Stimulated activated CD8-positive, alpha-beta memory T cell treated with anti-CD3 and anti-CD28 coated beads, Interleukin-12 subunit alpha, Interleukin-12 subunit beta, amount 100 ng/mL, for 4 hours (primary cell): Measurements from ENCODE around the gene PSME1.

Experiments used
- DNase-seq: peaks from one replicate; pipeline ENCODE4 v3.0.0-alpha.2; 2020; ENCODE audit warnings: low read depth

PSME1 gene

GRCh38 chr14:24135834-24136683 is at the start of gene PSME1:
Gene PSME1 (plus strand): TSS chr14:24136194. CDS start chr14:24136263, 69 bp downstream.
- DNase-seq, result peak; percentile 90

GRCh38 chr14:24087004-24087403 is 49.0 kb upstream of the PSME1 start:
- no peak for DNase-seq

- no peak for DNase-seq
These were observed 47.9 kb upstream of the PSME1 start for GRCh38 chr14:24088095-24088494.

- no peak for DNase-seq
These were observed 46.1 kb upstream of the PSME1 start for GRCh38 chr14:24089890-24090289.

- DNase-seq, result no peak
These were observed 43.9 kb upstream of the PSME1 start for GRCh38 chr14:24092110-24092504.

- no peak for DNase-seq
These were observed 43.3 kb upstream of the PSME1 start for GRCh38 chr14:24092505-24093206.

- DNase-seq, result no peak
These were observed 42.6 kb upstream of the PSME1 start for GRCh38 chr14:24093207-24093900.

- DNase-seq, result peak; percentile 75
These were observed 41.8 kb upstream of the PSME1 start, which contains the start of gene PCK2 for GRCh38 chr14:24093901-24094840. Gene PCK2 (plus strand): TSS chr14:24094311. CDS start chr14:24094406, 95 bp downstream.

- DNase-seq, result no peak
These were observed 41.1 kb upstream of the PSME1 start for GRCh38 chr14:24094841-24095270.

GRCh38 chr14:24095271-24096068 is 40.5 kb upstream of the PSME1 start:
- DNase-seq, result no peak

- no peak for DNase-seq
These were observed 39.3 kb upstream of the PSME1 start for GRCh38 chr14:24096545-24097181.

- no peak for DNase-seq
These were observed 37.6 kb upstream of the PSME1 start for GRCh38 chr14:24098229-24098926.

- no peak for DNase-seq
These were observed 36.8 kb upstream of the PSME1 start for GRCh38 chr14:24098927-24099813.

GRCh38 chr14:24100197-24100981 is 35.6 kb upstream of the PSME1 start:
- no peak for DNase-seq

GRCh38 chr14:24100982-24101494 is 35.0 kb upstream of the PSME1 start:
- DNase-seq, result no peak

GRCh38 chr14:24102357-24103048 is 33.5 kb upstream of the PSME1 start:
- DNase-seq, result no peak

- DNase-seq, result no peak
These were observed 32.5 kb upstream of the PSME1 start for GRCh38 chr14:24103451-24103850.
